ENCODE measurements around the gene SYT12. TPM values are rescaled to one million over a fixed set of nuclear protein-coding genes. Genes with fewer than 3 reads are reported as not detected.
"Not testable (repeated sequence)": the region's sequence is repeated elsewhere in the genome, so short reads cannot be mapped to it uniquely, and the experiment has no call there.

SYT12 gene
- total and polyA plus RNA-seq, 2 of the 4 experiments (the other 2 are of a cell fraction) = 0.54 to 0.74 TPM

DNA sequence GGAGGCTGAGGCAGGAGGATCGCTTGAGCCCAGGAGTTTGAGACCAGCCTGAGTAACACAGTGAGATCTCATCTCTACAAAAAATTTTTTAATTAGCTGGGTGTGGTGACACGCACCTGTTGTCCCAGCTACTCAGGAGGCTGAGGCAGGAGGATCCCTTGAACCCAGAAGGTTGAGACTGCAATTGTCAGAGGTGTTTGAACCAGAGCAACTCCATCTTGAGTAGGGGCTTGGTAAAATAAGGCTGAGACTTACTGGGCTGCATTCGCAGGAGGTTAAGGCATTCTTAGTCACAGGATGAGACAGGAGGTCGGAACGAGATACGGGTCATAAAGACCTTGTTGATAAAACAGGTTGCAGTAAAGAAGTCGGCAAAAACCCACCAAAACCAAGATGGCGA, 17.7 kb upstream of the SYT12 start:
- H2AK5ac ChIP-seq (ENCODE audit: low read depth, low read length); H3K4ac ChIP-seq (ENCODE audit: low read depth, low read length); H3K4me2 ChIP-seq (ENCODE audit: low read depth, low read length); H2BK20ac ChIP-seq (ENCODE audit: low read depth, low read length); intact Hi-C loops (cut with micrococcal nuclease); H3K9ac ChIP-seq (ENCODE audit: low read depth, low read length); H4K91ac ChIP-seq (ENCODE audit: insufficient read depth, low read depth, low read length); H3K27me3 ChIP-seq (ENCODE audit: control insufficient read depth, insufficient read depth, low read length); H3K9me3 ChIP-seq (ENCODE audit: control insufficient read depth, insufficient read depth, low read length); H2AFZ ChIP-seq (replicated peaks; ENCODE audit: low read length, poor library complexity); H3K23ac ChIP-seq (ENCODE audit: low read depth, low read length); H3K27ac ChIP-seq (ENCODE audit: insufficient read depth, low read length); H2BK15ac ChIP-seq (ENCODE audit: low read depth, low read length); in situ Hi-C loops (cut with MboI; ENCODE audit: low sequenced_read_pairs); H4K20me1 ChIP-seq (ENCODE audit: insufficient read depth, low read length); CTCF ChIA-PET; H2AK9ac ChIP-seq (replicated peaks; ENCODE audit: low read depth, low read length, poor library complexity); H3K4me3 ChIP-seq (ENCODE audit: insufficient read depth, low read depth, low read length); H4K5ac ChIP-seq (ENCODE audit: low read depth, low read length); dilution Hi-C loops (cut with HindIII; ENCODE audit: low sequenced_read_pairs, unreplicated experiment); H3K18ac ChIP-seq (ENCODE audit: low read depth, low read length); H2BK5ac ChIP-seq (ENCODE audit: low read depth, low read length, poor library complexity, severe bottlenecking); H3K9me1 ChIP-seq (ENCODE audit: insufficient read depth, low read length); H3K79me1 ChIP-seq (ENCODE audit: low read depth in 1 of 2, low read length in 2 of 2); DNase-seq; BruUV-seq (replicated peaks); POLR2A ChIA-PET (ENCODE audit: unreplicated experiment); ATAC-seq (ENCODE audit: low read depth); H2BK120ac ChIP-seq (ENCODE audit: low read depth, low read length); H3K4me1 ChIP-seq (ENCODE audit: control insufficient read depth, insufficient read depth, low read length); H4K8ac ChIP-seq (ENCODE audit: low read depth in 2 of 2, low read length in 2 of 2); H3K14ac ChIP-seq (replicated peaks; ENCODE audit: low read depth, low read length); H3K36me3 ChIP-seq (ENCODE audit: control insufficient read depth, insufficient read depth, low read length); H3K56ac ChIP-seq (ENCODE audit: extremely low read depth, insufficient read depth, low read length): not testable (repeated sequence)
- 100% methylated on average over 2 of the region's 8 CpGs; no CpG with 5 or more reads in 1 of the 2 experiments for WGBS, 2 experiments (ENCODE audit: extremely low coverage in 2 of 2, insufficient read length in 1 of 2)
